A673 (cell line): ENCODE measurements around the gene AQP12B. TPM values are rescaled to one million over a fixed set of nuclear protein-coding genes. Genes with fewer than 3 reads are reported as not detected.

ENCODE experiments used
- BruUV-seq: library from RNA; stranded (reverse); fragments of 400-500 nt; replicated peaks from 2 replicates; lab custom pipeline; 2021; lab: Mats Ljungman, UMichigan
- CTCF ChIA-PET: fragments of 300-600 bp; sonication (Branson Sonifier 250); formaldehyde crosslinking; loops from one replicate; lab custom pipeline; 2022; ENCODE audit warnings: antibody characterized with exemption; lab: Charles Lee
- POLR2A ChIA-PET: fragments of 300-600 bp; sonication (Branson Sonifier 250); formaldehyde crosslinking; loops from one replicate; lab custom pipeline; 2022; ENCODE audit warnings: antibody characterized with exemption; ENCODE audit not compliant: low non-redundant PET; lab: Charles Lee
- DNase-seq: peaks from one replicate; pipeline ENCODE4 v3.0.0-alpha.2; 2015; ENCODE audit warnings: low spot score
- H3K27ac ChIP-seq: fragments of 200-600 bp; sonication (generic); 2 replicates; pipeline ENCODE4 v1.5.1; 2016; ENCODE audit warnings: mixed run types, low read depth, mild to moderate bottlenecking, mixed read lengths, antibody characterized with exemption, low read length; ENCODE audit not compliant: poor library complexity, severe bottlenecking
- H3K27me3 ChIP-seq: fragments of 200-600 bp; sonication (generic); replicated peaks from 2 replicates; pipeline ENCODE4 v1.6.1; 2017; ENCODE audit warnings: mixed run types, low read depth, mild to moderate bottlenecking, mixed read lengths, antibody characterized with exemption, low read length; ENCODE audit not compliant: insufficient read depth, poor library complexity
- H3K36me3 ChIP-seq: fragments of 200-600 bp; sonication (generic); 2 replicates; pipeline ENCODE4 v1.6.1; 2016; ENCODE audit warnings: mixed run types, mild to moderate bottlenecking, mixed read lengths, antibody characterized with exemption, low read length; ENCODE audit not compliant: insufficient read depth, poor library complexity, severe bottlenecking
- H3K4me1 ChIP-seq: fragments of 200-600 bp; sonication (generic); 2 replicates; pipeline ENCODE4 v1.6.1; 2017; ENCODE audit warnings: mixed run types, mild to moderate bottlenecking, mixed read lengths, antibody characterized with exemption, low read length; ENCODE audit not compliant: insufficient read depth, poor library complexity, severe bottlenecking
- H3K4me3 ChIP-seq: fragments of 200-600 bp; sonication (generic); 2 replicates; pipeline ENCODE4 v1.5.1; 2016; ENCODE audit warnings: low read depth, mixed run types, mild to moderate bottlenecking, mixed read lengths, low read length; ENCODE audit not compliant: poor library complexity, severe bottlenecking
- H3K9me3 ChIP-seq: fragments of 200-600 bp; sonication (generic); 2 replicates; pipeline ENCODE4 v1.6.1; 2016; ENCODE audit warnings: mixed run types, low read depth, mild to moderate bottlenecking, mixed read lengths, antibody characterized with exemption, low read length; ENCODE audit not compliant: poor library complexity, severe bottlenecking
- EZH2 ChIP-seq: fragments of 200-600 bp; sonication (generic); IDR thresholded peaks from 2 replicates; pipeline ENCODE4 v1.6.1; 2017; ENCODE audit warnings: borderline replicate concordance, low read depth, mild to moderate bottlenecking, mixed read lengths, antibody characterized with exemption, low read length; ENCODE audit not compliant: poor library complexity, severe bottlenecking
- intact Hi-C: fragments of 100-400 bp; cut with micrococcal nuclease; formaldehyde crosslinking; loops from one replicate; pipeline ENCODE4 v1.10.0; 2022; ENCODE audit not compliant: unreplicated experiment
- total RNA-seq: library from RNA; stranded (reverse); gene quantifications from 2 replicates; pipeline ENCODE4 v1.2.3, GENCODE V29; 2021
- TF ChIP-seq, protein P1 (sequence below): fragments of 300-800, 200-600 bp; sonication (generic); conservative IDR thresholded peaks from 2 replicates; pipeline ENCODE4 v1.5.1; 2017; ENCODE audit warnings: low read depth, mild to moderate bottlenecking, antibody characterized with exemption, low read length, moderate library complexity, mixed read lengths

Gene AQP12B
- total RNA-seq, 1 experiment from 2014 or later = not detected

DNA sequence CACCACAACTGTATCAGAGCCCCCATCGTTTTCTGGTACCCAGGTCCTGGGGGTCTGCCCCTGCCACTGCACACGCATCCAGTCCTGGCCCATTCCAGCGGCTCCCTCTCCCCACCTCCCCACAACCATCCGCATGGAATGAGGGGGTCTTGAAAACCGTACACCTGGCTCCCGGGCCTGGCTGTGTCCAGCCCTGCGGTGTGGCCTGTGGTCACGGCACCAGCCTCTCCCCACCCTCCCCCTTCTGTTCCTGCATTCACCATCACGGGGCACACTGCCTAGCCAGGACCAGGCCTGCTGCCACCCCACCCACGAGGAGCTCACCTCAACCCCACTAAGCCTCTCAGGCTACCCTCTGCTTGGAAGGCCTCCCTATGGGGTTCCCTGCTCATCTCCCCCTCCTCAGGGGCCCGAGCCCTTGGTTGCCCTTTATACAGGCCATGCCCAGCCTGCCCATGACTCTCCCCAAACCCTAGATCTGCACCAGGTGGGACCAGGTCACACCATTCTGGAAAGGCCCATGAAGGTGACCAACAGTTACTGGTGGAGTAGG is 46.0 kb downstream of the AQP12B start:
- Histone ChIP-seq H3K27me3 (peaks cover 9% of the 10 kb centered on the region), H3K9me3 (no peaks in the 10 kb centered on the region), H3K4me3 (no peak overlapping the region), H3K36me3 (no peaks in the 10 kb centered on the region), H3K27ac (no peak overlapping the region), H3K4me1 (no peaks in the 10 kb centered on the region)
- intact Hi-C loops = no loop called here
- ChIA-PET CTCF (no interaction called here), POLR2A (no interaction called here)
- no TSS peak for BruUV-seq
- TF ChIP-seq EZH2 = no peak
- TF ChIP-seq, protein P1, sequence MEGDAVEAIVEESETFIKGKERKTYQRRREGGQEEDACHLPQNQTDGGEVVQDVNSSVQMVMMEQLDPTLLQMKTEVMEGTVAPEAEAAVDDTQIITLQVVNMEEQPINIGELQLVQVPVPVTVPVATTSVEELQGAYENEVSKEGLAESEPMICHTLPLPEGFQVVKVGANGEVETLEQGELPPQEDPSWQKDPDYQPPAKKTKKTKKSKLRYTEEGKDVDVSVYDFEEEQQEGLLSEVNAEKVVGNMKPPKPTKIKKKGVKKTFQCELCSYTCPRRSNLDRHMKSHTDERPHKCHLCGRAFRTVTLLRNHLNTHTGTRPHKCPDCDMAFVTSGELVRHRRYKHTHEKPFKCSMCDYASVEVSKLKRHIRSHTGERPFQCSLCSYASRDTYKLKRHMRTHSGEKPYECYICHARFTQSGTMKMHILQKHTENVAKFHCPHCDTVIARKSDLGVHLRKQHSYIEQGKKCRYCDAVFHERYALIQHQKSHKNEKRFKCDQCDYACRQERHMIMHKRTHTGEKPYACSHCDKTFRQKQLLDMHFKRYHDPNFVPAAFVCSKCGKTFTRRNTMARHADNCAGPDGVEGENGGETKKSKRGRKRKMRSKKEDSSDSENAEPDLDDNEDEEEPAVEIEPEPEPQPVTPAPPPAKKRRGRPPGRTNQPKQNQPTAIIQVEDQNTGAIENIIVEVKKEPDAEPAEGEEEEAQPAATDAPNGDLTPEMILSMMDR = no peak
- no peak for DNase-seq

- ChIA-PET POLR2A (interaction anchor here (0.7 kb wide), 1 partner anchor 339 kb away, joined by 3 read pairs; no protein-coding TSS in a partner anchor), CTCF (no interaction called here)
- intact Hi-C loops = no loop called here
- H3K27ac ChIP-seq = no peak overlapping the region
- no peaks in the 10 kb centered on the region for H3K4me1 ChIP-seq
- H3K4me3 ChIP-seq = no peak overlapping the region
- H3K27me3 ChIP-seq = peaks cover 9% of the 10 kb centered on the region
- H3K36me3 ChIP-seq = no peaks in the 10 kb centered on the region
- DNase-seq = no peak
- TF ChIP-seq, protein P1 = no peak
- TF ChIP-seq EZH2 = no peak
- BruUV-seq = no TSS peak
- no peaks in the 10 kb centered on the region for H3K9me3 ChIP-seq
Measured at GRCh38 chr2:240635998-240636547, 46.6 kb downstream of the AQP12B start.

DNA sequence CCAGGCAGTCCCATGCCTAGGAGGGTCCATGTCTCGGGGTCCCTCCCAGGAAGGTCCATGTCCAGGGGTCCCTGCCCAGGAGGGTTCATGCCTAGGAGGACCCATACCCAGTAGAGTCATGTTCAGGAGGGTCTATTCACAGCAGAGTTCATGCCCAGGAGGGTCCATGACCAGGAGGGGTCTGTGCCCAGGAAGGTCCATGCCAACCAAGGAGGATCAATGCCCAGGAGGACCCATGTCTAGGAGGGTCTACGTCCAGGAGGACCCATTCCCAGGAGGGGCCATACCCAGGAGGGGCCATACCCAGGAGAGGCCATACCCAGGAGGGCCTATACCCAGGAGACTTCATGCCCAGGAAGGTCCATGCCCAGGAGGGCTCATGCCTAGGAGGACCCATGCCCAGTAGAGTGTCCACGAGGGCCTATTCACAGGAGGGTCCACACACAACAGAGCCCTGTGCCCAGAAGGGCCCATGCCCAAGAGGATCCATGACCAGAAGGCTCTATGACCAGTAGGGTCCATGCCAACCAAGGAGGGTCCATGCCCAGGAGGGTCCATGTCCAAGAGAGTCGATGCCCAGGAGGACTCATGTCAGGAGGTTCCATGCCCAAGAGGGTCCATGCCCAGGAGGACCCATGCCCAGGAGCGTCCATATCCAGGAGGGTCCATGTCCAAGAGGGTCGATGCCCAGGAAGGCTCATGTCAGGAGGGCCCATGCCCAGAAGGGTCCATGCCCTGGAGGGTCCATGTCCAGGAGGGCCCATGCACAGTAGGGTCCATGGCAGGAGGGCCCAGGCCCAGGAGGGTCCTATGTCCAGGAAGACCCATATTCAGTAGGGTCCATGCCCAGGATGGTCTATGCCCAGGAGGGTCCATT is 47.3 kb downstream of the AQP12B start:
- ChIA-PET CTCF (no interaction called here), POLR2A (interaction anchor here (0.7 kb wide), 1 partner anchor 339 kb away, joined by 3 read pairs; no protein-coding TSS in a partner anchor)
- no peaks in the 10 kb centered on the region for H3K4me1 ChIP-seq
- H3K27me3 ChIP-seq = peaks cover 9% of the 10 kb centered on the region
- intact Hi-C loops = no loop called here
- no TSS peak for BruUV-seq
- no peak overlapping the region for H3K27ac ChIP-seq
- H3K9me3 ChIP-seq = no peaks in the 10 kb centered on the region
- no peak for DNase-seq
- TF ChIP-seq, protein P1 = no peak
- no peak for TF ChIP-seq EZH2
- H3K4me3 ChIP-seq = no peak overlapping the region
- no peaks in the 10 kb centered on the region for H3K36me3 ChIP-seq
